Cardiac muscle cell (in vitro differentiated cells and primary cell): ENCODE measurements around the gene KCNK18. TPM values are rescaled to one million over a fixed set of nuclear protein-coding genes. Genes with fewer than 3 reads are reported as not detected.
A peak's percentile ranks its signal among the peaks of the same experiment; 100 is the strongest.

Experiments
- DNase-seq, 2 donors: peaks; one replicate each; pipeline versions ENCODE4 v3.0.0 to v3.0.0-alpha.2; 2010 to 2017; ENCODE audit warnings: low read depth in 1 of 2, low spot score in 1 of 2
- H3K27ac ChIP-seq: fragments of 200-600 bp; sonication (generic); 2 replicates; pipeline ENCODE4 v1.5.1; 2016
- H3K27me3 ChIP-seq: fragments of 200-600 bp; sonication (generic); 2 replicates; pipeline ENCODE4 v1.6.0; 2016; ENCODE audit warnings: control low read depth
- H3K36me3 ChIP-seq: fragments of 200-600 bp; sonication (generic); 2 replicates; pipeline ENCODE4 v1.5.1; 2016; ENCODE audit warnings: control low read depth
- H3K4me1 ChIP-seq: fragments of 200-600 bp; sonication (generic); 2 replicates; pipeline ENCODE4 v1.8.1; 2017; ENCODE audit warnings: low read depth, mild to moderate bottlenecking, mixed run types
- H3K4me3 ChIP-seq: fragments of 200-600 bp; sonication (generic); 2 replicates; pipeline ENCODE4 v1.5.1; 2016; ENCODE audit warnings: mild to moderate bottlenecking
- H3K9me3 ChIP-seq: fragments of 200-600 bp; sonication (generic); 2 replicates; pipeline ENCODE4 v1.5.1; 2017; ENCODE audit warnings: low read depth, mild to moderate bottlenecking, control low read depth
- polyA plus RNA-seq: library from polyadenylated mRNA; unstranded; fragments of >200 nt; fragmentation: Nextera tagmentation; extraction: Ambion mirVana; gene quantifications from 2 replicates; pipeline ENCODE4 v1.2.1, GENCODE V29; 2016
- total RNA-seq: library from RNA; depleted of rRNA; stranded (reverse); fragments of >200 nt; gene quantifications from 2 replicates; pipeline ENCODE4 v1.2.3, GENCODE V29; 2016
- TF ChIP-seq, protein P1 (sequence below): IDR thresholded peaks from 2 replicates; pipeline ENCODE4 v1.5.1; 2012; ENCODE audit warnings: low read depth, mild to moderate bottlenecking, low read length

KCNK18 gene
- total and polyA plus RNA-seq, 2 experiments from 2014 or later: not detected

DNA sequence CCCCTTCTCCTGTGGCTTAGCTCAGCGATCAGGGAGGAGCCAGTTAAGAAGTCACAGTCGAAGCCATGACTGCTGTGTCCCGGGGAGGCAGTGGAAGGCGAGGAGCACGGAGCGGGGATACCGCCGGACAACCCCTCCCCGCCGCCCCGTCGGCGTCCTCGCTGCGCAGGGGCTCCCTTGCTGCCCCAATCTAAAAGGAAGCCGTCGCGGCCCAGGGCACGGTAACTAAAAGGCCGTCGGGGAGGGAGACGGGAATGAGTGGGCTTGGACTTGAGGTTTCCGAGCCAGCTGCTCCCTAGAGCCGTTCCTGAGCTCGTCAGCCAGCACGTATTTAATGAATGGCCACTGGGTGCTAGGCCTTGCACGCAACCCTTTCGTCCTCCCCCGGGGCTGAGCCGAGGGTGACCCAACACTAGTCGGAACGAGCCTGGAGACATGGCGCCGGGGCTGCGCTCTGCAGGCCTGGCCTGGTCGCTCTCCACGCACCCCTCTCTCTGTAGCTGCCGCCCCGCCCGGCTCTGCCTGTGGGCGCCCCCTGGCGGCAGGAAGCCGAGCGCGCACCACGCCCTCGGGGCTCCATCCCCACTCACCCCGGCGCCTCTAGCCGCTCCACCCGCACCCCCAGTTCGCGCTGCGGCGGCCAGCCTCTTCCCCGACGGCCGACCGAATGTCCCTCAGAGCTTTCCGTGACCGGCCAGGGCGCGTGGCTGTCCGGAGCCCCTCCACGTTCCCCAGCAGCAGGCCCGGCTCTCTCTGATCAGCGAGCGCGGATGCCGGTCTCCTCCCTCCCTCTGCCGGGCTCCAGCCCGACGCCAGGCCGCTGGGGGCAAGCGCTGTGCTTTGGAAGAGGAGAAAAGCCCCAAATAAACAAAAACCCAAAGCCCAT, 29.3 kb upstream of the KCNK18 start:
- TF ChIP-seq, protein P1, sequence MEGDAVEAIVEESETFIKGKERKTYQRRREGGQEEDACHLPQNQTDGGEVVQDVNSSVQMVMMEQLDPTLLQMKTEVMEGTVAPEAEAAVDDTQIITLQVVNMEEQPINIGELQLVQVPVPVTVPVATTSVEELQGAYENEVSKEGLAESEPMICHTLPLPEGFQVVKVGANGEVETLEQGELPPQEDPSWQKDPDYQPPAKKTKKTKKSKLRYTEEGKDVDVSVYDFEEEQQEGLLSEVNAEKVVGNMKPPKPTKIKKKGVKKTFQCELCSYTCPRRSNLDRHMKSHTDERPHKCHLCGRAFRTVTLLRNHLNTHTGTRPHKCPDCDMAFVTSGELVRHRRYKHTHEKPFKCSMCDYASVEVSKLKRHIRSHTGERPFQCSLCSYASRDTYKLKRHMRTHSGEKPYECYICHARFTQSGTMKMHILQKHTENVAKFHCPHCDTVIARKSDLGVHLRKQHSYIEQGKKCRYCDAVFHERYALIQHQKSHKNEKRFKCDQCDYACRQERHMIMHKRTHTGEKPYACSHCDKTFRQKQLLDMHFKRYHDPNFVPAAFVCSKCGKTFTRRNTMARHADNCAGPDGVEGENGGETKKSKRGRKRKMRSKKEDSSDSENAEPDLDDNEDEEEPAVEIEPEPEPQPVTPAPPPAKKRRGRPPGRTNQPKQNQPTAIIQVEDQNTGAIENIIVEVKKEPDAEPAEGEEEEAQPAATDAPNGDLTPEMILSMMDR: peak; percentile 83
- Histone ChIP-seq H3K4me1 (no peaks in the 10 kb centered on the region), H3K4me3 (peak overlapping the region; percentile 13), H3K36me3 (no peaks in the 10 kb centered on the region), H3K27ac (no peak overlapping the region), H3K27me3 (peaks cover 100% of the 10 kb centered on the region), H3K9me3 (no peaks in the 10 kb centered on the region)
- peak; percentile 60 to 83 for DNase-seq

DNA sequence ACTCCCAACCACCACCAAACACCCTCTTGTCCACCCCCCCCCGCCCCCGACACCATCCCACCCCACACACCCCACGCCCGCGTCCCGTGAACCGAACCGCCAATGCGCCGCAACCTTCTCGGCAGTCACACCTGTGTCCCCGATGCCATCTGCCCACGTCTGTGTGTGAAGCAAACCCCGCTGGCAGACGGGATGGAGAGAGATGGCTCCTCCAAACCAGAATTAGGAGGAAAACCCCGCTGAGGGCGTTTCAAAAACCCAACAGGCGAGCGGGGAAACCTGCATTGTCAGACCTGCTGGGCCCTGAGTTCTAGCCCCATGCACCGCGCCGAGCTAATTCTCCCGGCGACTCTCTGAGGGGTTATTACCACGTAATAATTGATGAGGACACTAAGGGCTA, 28.6 kb upstream of the KCNK18 start:
- Histone ChIP-seq H3K9me3 (no peaks in the 10 kb centered on the region), H3K36me3 (no peaks in the 10 kb centered on the region), H3K27ac (no peak overlapping the region), H3K4me3 (no peak overlapping the region), H3K4me1 (no peaks in the 10 kb centered on the region), H3K27me3 (peaks cover 100% of the 10 kb centered on the region)
- TF ChIP-seq, protein P1: no peak
- no peak for DNase-seq

DNA sequence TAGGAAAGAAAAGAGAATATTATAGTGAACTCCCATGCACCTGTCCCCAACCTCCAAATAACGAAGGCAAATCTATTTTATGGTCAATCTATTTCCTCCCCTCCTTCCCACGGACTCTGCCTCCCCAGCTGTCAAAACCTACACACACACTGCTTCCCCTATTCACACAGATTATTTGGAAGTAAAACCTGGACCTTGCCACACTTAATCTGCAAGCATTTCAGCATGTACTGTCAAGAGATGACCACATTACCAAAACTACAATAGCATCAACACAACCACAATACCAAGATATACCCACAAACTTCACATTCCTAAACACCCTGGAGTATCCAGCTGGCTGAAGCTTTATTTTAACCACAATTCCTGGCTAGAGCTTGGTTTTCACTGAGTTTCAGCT, 27.8 kb upstream of the KCNK18 start:
- Histone ChIP-seq H3K27ac (no peak overlapping the region), H3K9me3 (no peaks in the 10 kb centered on the region), H3K4me1 (no peaks in the 10 kb centered on the region), H3K36me3 (no peaks in the 10 kb centered on the region), H3K4me3 (no peak overlapping the region), H3K27me3 (peaks cover 100% of the 10 kb centered on the region)
- DNase-seq: peak in 1 of 2 donors; percentile 34
- TF ChIP-seq, protein P1: no peak

DNA sequence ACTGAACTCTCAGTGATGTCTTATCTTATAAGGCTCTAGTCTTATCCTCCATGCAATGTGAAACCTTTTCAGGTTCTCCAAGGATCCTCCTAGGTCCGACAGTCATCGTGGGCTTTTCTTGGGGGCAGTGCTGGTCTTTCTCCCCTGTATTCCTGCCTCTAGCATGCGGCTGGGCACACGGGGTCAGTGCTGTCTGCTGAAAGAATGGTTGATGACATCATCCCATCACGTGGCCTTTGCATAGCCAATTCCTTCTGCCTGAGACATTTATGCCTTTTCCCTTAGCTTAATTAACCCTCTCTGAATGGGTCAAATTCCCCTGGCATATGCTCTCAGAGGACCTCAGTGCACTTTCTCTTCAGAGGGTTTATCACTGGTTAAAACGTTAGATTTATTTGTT, 27.0 kb upstream of the KCNK18 start:
- Histone ChIP-seq H3K36me3 (no peaks in the 10 kb centered on the region), H3K27me3 (peaks cover 98% of the 10 kb centered on the region), H3K9me3 (no peaks in the 10 kb centered on the region), H3K4me3 (no peak overlapping the region), H3K4me1 (no peaks in the 10 kb centered on the region), H3K27ac (no peak overlapping the region)
- TF ChIP-seq, protein P1: no peak
- no peak for DNase-seq

DNA sequence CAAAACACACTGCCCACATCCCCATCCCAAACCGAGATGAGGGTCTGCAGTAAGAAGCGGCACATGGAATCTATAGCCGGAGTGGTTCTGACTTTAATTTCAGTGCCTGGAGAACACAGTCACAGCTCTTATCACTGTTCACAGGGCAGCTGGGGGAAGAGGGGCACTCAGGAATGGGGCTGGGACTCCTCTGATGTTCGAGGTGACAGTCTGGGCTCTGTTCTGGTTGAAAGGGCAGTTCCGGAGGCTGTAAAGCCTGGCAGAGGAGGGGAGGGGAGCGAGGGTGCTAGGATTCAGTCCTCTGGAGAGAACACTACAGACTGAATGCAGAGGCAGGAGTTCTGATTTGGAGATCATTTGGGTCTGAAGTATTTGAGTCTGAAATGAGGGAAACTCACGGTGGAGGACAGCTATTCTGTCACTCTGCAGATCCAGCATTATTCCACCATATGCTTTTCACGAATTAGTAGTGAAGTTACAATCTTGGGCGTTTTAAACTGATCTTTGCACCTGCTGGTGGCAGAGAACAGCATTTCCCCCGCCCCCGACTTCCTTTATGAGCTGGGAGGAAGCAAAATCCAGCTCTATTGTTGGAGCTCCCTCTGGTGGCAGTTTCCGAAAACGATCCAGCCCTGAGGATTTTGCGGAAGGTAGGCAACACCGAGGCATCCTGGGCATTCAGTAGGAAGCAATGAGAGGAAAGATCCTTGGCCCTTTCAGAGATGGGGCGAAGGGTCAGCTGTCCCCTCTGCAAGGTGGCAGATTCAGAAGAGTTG, 22.7 kb upstream of the KCNK18 start:
- H3K4me3 ChIP-seq: peak overlapping the region; percentile 20
- no peak overlapping the region for H3K27ac ChIP-seq
- no peaks in the 10 kb centered on the region for H3K36me3 ChIP-seq
- TF ChIP-seq, protein P1: peak; percentile 88
- DNase-seq: peak; percentile 77 to 87
- peaks cover 96% of the 10 kb centered on the region for H3K27me3 ChIP-seq
- no peaks in the 10 kb centered on the region for H3K9me3 ChIP-seq
- no peaks in the 10 kb centered on the region for H3K4me1 ChIP-seq
